ENCODE results near the gene S100A5. TPM values are rescaled to one million over a fixed set of nuclear protein-coding genes. Genes with fewer than 3 reads are reported as not detected.
"Not testable (repeated sequence)": the region's sequence is repeated elsewhere in the genome, so short reads cannot be mapped to it uniquely, and the experiment has no call there.

S100A5 gene, protein sequence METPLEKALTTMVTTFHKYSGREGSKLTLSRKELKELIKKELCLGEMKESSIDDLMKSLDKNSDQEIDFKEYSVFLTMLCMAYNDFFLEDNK
- 1.3 and 1.6 TPM in 2 replicates for total RNA-seq

DNA sequence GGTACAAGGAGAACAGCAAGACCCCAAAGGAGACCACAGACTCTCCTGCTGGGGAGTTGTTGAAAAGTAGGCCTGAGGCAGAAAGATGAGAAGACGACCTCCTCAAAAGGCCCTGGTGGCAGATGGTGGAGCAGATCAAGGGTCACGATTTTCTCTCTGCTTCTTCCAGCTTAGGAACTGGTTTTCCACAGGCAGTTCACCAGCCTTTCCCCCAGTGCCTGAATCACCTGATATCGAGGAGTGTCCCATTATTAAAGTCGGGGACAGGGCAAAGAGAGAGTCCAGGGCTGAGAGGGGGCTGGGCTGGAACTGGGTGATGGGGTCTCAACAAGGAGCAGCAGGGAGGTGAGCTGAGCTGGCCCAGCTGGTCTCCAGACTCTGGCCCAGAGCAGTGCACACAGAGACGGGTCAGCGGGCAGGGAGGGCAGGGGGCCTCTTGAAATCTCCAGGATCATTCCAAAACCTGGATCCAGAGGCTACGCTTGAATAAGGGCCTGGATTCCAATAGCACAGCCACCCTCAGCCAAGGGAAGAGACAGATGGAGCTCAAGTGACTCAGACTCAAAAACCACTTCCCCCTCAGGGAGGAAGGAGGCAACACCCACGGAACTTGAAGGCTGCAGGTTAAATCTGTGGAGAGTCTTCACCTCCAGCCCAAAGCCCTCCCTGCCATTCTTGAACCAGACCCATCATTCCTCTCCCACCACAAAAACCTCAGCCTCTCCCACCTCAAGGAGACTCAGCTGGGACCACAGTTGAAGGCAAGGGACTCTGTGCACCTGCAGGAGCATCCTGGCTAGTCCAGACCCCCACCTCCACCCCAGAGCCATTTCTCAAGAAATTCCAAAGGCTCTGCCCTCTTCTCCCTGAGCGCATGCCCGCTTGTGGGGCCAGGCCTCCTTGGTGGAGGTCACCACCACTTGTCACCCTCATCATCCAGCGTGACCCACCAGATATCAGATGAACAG lies at the start of gene S100A5:
TSS of gene S100A5 (minus strand) at position 541 of the 968 bp plus-strand sequence. CDS start 743 bp downstream, outside the sequence.
- intact Hi-C loops (cut with micrococcal nuclease): loop anchor here (10.0 kb wide), 1 partner anchor 424 kb away; the partner anchor contains the start of genes CREB3L4 and SLC39A1
- Mint-ChIP-seq H3K4me3 (peak within 1 kb of the TSS; percentile 72), H3K9me3 (no peaks in the 10 kb centered on the region), H3K36me3 (ENCODE audit: low read depth) (peaks cover 29% of the 10 kb centered on the region), H3K27me3 (ENCODE audit: insufficient read depth) (no peaks in the 10 kb centered on the region), H3K4me1 (ENCODE audit: low read depth) (peaks cover 76% of the 10 kb centered on the region), H3K27ac (peak within 1 kb of the TSS; percentile 79)
- peak; percentile 58 for DNase-seq (ENCODE audit: low spot score)

DNA sequence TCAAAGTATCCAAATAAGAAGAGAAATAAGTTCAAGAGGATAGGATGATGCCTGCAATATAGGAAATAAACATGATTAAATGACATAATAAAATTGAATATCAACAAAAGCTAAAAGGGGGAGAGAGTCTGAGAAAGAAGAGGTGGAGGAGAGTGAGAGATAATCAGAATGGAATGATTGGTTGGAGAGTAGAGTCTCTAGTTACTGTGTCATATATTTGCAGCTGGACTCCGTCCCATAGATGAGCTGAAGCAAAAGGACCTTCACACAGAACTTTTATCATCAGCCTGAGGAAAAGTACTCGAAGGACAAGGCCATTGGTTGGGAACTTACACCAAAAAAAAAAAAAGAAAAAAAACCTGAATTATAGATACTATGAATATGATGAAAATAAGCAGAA lies 47.7 kb upstream of the S100A5 start:
- Mint-ChIP-seq H3K4me3 (no peak overlapping the region), H3K4me1 (ENCODE audit: low read depth) (no peaks in the 10 kb centered on the region), H3K9me3 (no peaks in the 10 kb centered on the region), H3K27ac (no peak overlapping the region), H3K27me3 (ENCODE audit: insufficient read depth) (peaks cover 12% of the 10 kb centered on the region), H3K36me3 (ENCODE audit: low read depth) (no peaks in the 10 kb centered on the region)
- DNase-seq (ENCODE audit: low spot score): no peak
- intact Hi-C loops (cut with micrococcal nuclease): no loop called here

DNA sequence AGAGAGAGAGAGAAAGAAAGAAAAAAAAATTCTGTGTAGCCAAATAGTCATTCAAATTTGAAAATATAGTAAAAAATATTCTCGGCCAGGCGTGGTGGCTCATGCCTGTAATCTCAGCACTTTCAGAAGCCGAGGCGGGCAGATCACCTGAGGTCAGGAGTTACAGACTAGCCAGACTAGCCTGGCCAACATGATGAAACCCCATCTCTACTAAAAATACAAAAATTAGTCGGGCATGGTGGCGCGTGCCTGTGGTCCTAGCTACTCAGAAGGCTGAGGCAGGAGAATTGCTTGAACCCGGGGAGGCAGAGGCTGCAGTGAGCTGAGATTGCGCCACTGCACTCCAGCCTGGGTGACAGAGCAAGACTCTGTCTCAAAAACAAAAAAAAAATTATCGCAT lies 47.3 kb upstream of the S100A5 start:
- DNase-seq (ENCODE audit: low spot score); H3K4me3 Mint-ChIP-seq; H3K36me3 Mint-ChIP-seq (ENCODE audit: low read depth); H3K9me3 Mint-ChIP-seq; H3K4me1 Mint-ChIP-seq (ENCODE audit: low read depth); H3K27ac Mint-ChIP-seq; intact Hi-C loops (cut with micrococcal nuclease): not testable (repeated sequence)
- peaks cover 12% of the 10 kb centered on the region for H3K27me3 Mint-ChIP-seq (ENCODE audit: insufficient read depth)

DNA sequence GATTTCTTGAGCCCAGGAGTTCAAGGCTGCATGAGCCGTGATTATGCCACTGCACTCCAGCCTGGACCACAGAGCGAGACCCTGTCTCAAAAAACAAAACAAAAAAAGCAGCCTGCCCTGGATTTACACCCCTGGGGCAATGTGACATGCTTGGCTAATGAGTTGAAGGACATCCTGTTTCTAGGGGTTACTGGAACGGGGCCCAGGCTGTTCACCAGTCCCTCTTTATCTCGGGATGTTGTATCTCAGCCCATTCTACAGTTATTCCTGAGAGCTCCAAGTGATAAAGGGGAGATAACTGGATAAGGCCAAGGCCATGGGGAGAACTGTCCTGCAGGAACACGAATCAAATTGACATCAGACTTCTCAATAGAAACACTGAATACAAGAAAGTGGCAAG lies 46.6 kb upstream of the S100A5 start:
- H3K4me3 Mint-ChIP-seq: no peak overlapping the region
- intact Hi-C loops (cut with micrococcal nuclease): no loop called here
- DNase-seq (ENCODE audit: low spot score): no peak
- no peaks in the 10 kb centered on the region for H3K9me3 Mint-ChIP-seq
- no peak overlapping the region for H3K27ac Mint-ChIP-seq
- no peaks in the 10 kb centered on the region for H3K4me1 Mint-ChIP-seq (ENCODE audit: low read depth)
- H3K36me3 Mint-ChIP-seq (ENCODE audit: low read depth): no peaks in the 10 kb centered on the region
- H3K27me3 Mint-ChIP-seq (ENCODE audit: insufficient read depth): peaks cover 12% of the 10 kb centered on the region

DNA sequence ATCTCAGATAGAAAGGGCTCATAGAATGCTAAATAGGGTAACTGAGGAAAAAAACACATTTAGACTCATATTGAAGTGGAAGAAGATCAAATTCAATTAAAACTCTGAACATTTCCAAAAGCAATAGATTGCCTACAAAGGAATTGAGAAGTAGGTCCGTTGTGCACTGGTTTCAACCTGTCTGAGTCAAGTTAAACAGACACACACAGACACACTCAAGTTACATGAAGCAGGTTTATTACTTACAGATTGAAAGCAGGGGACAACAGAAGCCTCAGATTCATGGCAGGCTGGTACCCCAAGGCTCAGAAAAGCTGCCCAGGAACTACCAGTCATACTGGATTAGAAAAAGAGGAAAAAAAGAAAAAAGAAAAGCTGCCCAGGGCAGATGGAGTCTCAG lies 45.6 kb upstream of the S100A5 start:
- intact Hi-C loops (cut with micrococcal nuclease): no loop called here
- no peaks in the 10 kb centered on the region for H3K4me1 Mint-ChIP-seq (ENCODE audit: low read depth)
- H3K36me3 Mint-ChIP-seq (ENCODE audit: low read depth): no peaks in the 10 kb centered on the region
- H3K27me3 Mint-ChIP-seq (ENCODE audit: insufficient read depth): peaks cover 12% of the 10 kb centered on the region
- no peak overlapping the region for H3K4me3 Mint-ChIP-seq
- no peaks in the 10 kb centered on the region for H3K9me3 Mint-ChIP-seq
- no peak for DNase-seq (ENCODE audit: low spot score)
- no peak overlapping the region for H3K27ac Mint-ChIP-seq

DNA sequence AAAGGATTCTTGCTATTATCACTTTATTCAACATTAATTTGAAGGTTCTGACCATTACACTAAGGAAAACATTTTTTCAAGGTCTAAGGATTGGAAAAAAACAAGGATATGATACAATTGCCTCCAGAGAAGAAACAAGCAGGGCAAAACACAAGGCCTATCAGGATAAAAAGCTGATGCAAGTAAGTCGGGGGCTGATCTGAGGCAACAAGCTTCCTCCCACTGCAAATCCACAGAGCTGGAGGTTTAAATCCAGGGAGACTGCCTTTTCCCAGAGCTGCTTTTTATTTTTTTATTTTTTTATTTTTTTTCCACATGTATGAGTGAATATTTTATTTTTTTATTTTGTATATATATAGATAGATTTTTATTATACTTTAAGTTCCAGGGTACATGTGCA lies 44.3 kb upstream of the S100A5 start:
- Mint-ChIP-seq H3K9me3 (no peaks in the 10 kb centered on the region), H3K4me3 (no peak overlapping the region), H3K27ac (no peak overlapping the region), H3K36me3 (ENCODE audit: low read depth) (no peaks in the 10 kb centered on the region), H3K4me1 (ENCODE audit: low read depth) (no peaks in the 10 kb centered on the region), H3K27me3 (ENCODE audit: insufficient read depth) (peaks cover 12% of the 10 kb centered on the region)
- intact Hi-C loops (cut with micrococcal nuclease): no loop called here
- no peak for DNase-seq (ENCODE audit: low spot score)

DNA sequence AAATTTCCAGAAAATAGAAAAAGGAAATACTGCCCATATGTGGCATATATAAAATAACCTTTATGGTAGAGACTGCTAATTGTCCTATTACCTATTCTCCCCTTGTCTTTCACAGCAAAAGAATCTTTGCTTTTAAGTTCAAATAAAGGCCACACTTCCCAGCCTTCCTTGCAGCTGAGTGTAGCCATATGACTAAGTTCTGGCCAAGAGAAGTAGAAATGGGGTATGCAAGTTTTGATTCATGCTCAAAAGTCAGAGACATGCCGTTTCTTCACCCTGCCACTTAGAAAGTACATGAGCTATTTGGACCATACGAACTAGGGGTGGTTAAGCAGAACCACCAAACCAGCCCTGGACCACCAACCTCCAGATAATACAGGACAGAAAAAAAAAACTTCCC lies 43.2 kb upstream of the S100A5 start:
- peaks cover 15% of the 10 kb centered on the region for H3K27me3 Mint-ChIP-seq (ENCODE audit: insufficient read depth)
- H3K36me3 Mint-ChIP-seq (ENCODE audit: low read depth): no peaks in the 10 kb centered on the region
- no peak overlapping the region for H3K27ac Mint-ChIP-seq
- H3K9me3 Mint-ChIP-seq: no peaks in the 10 kb centered on the region
- no peaks in the 10 kb centered on the region for H3K4me1 Mint-ChIP-seq (ENCODE audit: low read depth)
- intact Hi-C loops (cut with micrococcal nuclease): loop anchor here (1.0 kb wide), 1 partner anchor 21 kb away; no protein-coding TSS in a partner anchor
- DNase-seq (ENCODE audit: low spot score): no peak
- H3K4me3 Mint-ChIP-seq: no peak overlapping the region

DNA sequence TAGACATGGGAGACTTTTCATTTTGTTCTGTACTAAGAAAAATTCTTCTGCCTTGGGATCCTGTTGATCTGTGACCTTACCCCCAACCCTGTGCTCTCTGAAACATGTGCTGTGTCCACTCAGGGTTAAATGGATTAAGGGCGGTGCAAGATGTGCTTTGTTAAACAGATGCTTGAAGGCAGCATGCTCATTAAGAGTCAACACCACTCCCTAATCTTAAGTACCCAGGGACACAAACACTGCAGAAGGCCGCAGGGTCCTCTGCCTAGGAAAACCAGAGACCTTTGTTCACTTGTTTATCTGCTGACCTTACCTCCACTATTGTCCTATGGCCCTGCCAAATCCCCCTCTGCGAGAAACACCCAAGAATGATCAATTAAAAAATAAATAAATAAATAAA lies 42.8 kb upstream of the S100A5 start:
- H3K27ac Mint-ChIP-seq; H3K9me3 Mint-ChIP-seq; H3K4me1 Mint-ChIP-seq (ENCODE audit: low read depth); DNase-seq (ENCODE audit: low spot score); H3K4me3 Mint-ChIP-seq; H3K36me3 Mint-ChIP-seq (ENCODE audit: low read depth); intact Hi-C loops (cut with micrococcal nuclease): not testable (repeated sequence)
- peaks cover 19% of the 10 kb centered on the region for H3K27me3 Mint-ChIP-seq (ENCODE audit: insufficient read depth)

DNA sequence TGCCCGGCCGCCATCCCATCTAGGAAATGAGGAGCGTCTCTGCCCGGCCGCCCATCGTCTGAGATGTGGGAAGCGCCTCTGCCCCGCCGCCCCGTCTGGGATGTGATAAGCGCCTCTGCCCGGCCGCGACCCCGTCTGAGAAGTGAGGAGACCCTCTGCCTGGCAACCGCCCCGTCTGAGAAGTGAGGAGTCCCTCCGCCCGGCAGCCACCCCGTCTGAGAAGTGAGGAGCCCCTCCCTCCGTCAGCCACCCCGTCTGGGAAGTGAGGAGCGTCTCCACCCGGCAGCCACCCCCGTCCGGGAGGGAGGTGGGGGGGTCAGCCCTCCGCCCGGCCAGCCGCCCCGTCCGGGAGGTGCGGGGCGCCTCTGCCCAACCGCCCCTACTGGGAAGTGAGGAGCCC lies 42.1 kb upstream of the S100A5 start:
- H3K4me3 Mint-ChIP-seq; H3K4me1 Mint-ChIP-seq (ENCODE audit: low read depth); H3K36me3 Mint-ChIP-seq (ENCODE audit: low read depth); intact Hi-C loops (cut with micrococcal nuclease); H3K27ac Mint-ChIP-seq; DNase-seq (ENCODE audit: low spot score); H3K9me3 Mint-ChIP-seq: not testable (repeated sequence)
- H3K27me3 Mint-ChIP-seq (ENCODE audit: insufficient read depth): peaks cover 26% of the 10 kb centered on the region

DNA sequence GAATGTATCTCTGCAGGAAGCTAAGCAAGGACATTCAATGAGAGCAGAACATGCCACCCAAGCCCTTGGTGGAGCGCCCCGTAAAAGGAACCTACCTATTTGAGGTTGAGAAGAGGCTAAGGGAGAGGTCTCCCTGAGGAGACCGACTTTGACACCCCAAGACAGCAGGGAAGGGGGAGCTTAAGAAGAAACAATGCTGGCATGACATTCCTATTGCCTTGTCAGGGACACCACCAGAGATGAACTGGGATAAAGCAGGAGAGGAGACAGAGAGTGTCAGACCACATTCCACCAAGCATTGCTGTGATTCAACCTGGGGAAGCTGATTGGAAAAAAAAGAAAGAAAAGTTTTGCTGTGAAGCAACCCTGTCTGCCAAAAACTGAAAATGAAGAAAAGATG lies 38.2 kb upstream of the S100A5 start:
- no peak for DNase-seq (ENCODE audit: low spot score)
- intact Hi-C loops (cut with micrococcal nuclease): no loop called here

DNA sequence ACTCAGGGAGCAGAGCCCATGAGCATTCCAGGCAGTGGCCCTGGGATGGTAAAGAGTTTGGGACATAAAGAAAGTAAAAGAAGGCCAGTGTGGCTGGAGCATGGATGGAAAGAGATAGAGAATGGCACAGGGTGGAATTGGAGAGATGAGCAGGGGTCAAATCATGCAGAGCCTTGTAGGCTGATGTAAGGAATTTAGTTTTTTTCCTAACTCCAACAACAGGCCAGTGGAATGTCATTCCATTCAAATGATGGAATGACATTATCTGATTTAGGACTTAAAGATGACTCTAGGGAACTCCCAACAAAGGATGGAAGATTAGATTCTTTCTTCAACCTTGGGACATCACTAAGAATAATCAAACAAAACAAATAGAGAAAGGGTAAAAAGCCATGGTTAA lies 37.8 kb upstream of the S100A5 start:
- peaks cover 26% of the 10 kb centered on the region for H3K27me3 Mint-ChIP-seq (ENCODE audit: insufficient read depth)
- intact Hi-C loops (cut with micrococcal nuclease): no loop called here
- no peak overlapping the region for H3K27ac Mint-ChIP-seq
- no peak overlapping the region for H3K4me3 Mint-ChIP-seq
- no peaks in the 10 kb centered on the region for H3K36me3 Mint-ChIP-seq (ENCODE audit: low read depth)
- no peaks in the 10 kb centered on the region for H3K4me1 Mint-ChIP-seq (ENCODE audit: low read depth)
- H3K9me3 Mint-ChIP-seq: no peaks in the 10 kb centered on the region
- DNase-seq (ENCODE audit: low spot score): no peak

More for the DNA sequence above, 38.2 kb upstream of the S100A5 start:
- no peak overlapping the region for H3K4me3 Mint-ChIP-seq
- H3K4me1 Mint-ChIP-seq (ENCODE audit: low read depth): no peaks in the 10 kb centered on the region
- H3K9me3 Mint-ChIP-seq: no peaks in the 10 kb centered on the region
- no peaks in the 10 kb centered on the region for H3K36me3 Mint-ChIP-seq (ENCODE audit: low read depth)
- peaks cover 26% of the 10 kb centered on the region for H3K27me3 Mint-ChIP-seq (ENCODE audit: insufficient read depth)
- H3K27ac Mint-ChIP-seq: no peak overlapping the region

DNA sequence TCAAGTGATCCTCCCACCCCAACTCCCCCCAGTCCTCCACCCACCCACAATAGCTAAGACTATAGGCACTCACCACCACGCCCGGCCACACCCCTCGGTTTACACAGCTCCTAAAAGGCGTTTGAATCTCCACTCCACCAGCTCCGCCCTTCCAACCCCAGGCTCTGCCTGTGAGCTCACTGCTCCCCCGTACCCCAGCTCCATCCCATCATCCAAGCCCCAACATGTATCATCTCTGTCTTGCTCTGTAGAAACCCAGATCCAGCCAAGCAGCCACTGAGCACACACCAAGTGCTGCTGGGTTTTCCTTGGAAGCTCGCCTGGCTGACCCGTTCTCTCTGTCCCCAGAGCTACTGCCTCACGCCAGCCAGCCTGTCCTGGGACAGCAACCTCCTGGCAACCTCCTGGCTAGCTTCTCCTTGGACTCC lies 36.9 kb upstream of the S100A5 start:
- no peak overlapping the region for H3K4me3 Mint-ChIP-seq
- DNase-seq (ENCODE audit: low spot score): no peak
- intact Hi-C loops (cut with micrococcal nuclease): no loop called here
- peaks cover 8% of the 10 kb centered on the region for H3K4me1 Mint-ChIP-seq (ENCODE audit: low read depth)
- no peaks in the 10 kb centered on the region for H3K9me3 Mint-ChIP-seq
- H3K27ac Mint-ChIP-seq: no peak overlapping the region
- no peaks in the 10 kb centered on the region for H3K36me3 Mint-ChIP-seq (ENCODE audit: low read depth)
- H3K27me3 Mint-ChIP-seq (ENCODE audit: insufficient read depth): peaks cover 26% of the 10 kb centered on the region

DNA sequence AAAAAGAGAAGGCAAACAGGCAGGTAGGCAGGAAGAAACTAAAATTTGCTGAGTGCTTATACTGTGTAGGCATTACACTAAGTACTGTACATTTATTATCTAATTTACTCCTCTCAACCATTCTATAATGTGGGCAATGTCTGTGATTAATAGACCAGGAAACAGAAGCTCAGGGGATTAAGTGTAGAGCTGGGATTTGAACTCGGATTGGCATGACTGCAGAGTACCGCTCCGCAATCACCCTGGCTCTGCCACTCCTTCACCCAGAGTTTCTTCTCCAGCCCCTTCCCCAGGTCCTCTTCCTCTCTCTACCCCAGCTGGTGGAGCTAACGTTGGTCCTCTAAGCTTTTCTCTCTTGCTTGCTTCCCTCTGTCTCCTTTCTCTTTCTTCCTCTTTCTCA lies 36.4 kb upstream of the S100A5 start:
- DNase-seq (ENCODE audit: low spot score): no peak
- intact Hi-C loops (cut with micrococcal nuclease): no loop called here
- peaks cover 26% of the 10 kb centered on the region for H3K27me3 Mint-ChIP-seq (ENCODE audit: insufficient read depth)
- H3K27ac Mint-ChIP-seq: no peak overlapping the region
- no peaks in the 10 kb centered on the region for H3K36me3 Mint-ChIP-seq (ENCODE audit: low read depth)
- no peaks in the 10 kb centered on the region for H3K9me3 Mint-ChIP-seq
- no peak overlapping the region for H3K4me3 Mint-ChIP-seq
- H3K4me1 Mint-ChIP-seq (ENCODE audit: low read depth): peaks cover 12% of the 10 kb centered on the region
